ENCODE results near the gene HACL1. TPM values are rescaled to one million over a fixed set of nuclear protein-coding genes. Genes with fewer than 3 reads are reported as not detected.

The HACL1 gene
- total RNA-seq, 1 experiment from 2014 or later = 44.9 TPM

DNA sequence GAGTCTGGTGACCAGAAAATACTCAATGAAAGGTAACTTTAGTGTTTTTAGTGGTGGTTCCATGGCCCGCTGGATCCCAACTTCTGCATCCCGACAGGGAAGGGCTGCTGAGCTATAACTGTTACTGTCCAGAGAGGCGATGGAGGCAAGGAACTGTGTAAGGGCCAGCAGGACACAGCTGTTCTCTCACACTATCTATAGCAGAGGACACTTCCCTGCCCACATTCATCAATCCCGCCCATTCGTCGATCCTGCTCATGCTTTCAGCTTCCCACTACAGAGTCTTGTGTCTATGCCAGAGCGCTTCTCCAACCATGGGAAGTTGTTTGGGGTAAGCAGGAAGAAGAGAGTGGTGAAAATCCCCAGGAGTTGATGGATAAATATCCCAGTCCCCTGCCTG lies 88.3 kb downstream of the HACL1 start (continued):
- TF ChIP-seq SMAD4 (CRISPR knock-in tag; IDR thresholded peaks at IDR 0.05) (no peak), ZNF263 (CRISPR knock-in tag; IDR thresholded peaks at IDR 0.05; ENCODE audit: low read depth) (no peak)
- TF ChIP-seq, protein P1, sequence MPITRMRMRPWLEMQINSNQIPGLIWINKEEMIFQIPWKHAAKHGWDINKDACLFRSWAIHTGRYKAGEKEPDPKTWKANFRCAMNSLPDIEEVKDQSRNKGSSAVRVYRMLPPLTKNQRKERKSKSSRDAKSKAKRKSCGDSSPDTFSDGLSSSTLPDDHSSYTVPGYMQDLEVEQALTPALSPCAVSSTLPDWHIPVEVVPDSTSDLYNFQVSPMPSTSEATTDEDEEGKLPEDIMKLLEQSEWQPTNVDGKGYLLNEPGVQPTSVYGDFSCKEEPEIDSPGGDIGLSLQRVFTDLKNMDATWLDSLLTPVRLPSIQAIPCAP (CRISPR knock-in tag; IDR thresholded peaks at IDR 0.05) = no peak
- TF ChIP-seq, protein P2, sequence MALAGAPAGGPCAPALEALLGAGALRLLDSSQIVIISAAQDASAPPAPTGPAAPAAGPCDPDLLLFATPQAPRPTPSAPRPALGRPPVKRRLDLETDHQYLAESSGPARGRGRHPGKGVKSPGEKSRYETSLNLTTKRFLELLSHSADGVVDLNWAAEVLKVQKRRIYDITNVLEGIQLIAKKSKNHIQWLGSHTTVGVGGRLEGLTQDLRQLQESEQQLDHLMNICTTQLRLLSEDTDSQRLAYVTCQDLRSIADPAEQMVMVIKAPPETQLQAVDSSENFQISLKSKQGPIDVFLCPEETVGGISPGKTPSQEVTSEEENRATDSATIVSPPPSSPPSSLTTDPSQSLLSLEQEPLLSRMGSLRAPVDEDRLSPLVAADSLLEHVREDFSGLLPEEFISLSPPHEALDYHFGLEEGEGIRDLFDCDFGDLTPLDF (CRISPR knock-in tag; IDR thresholded peaks at IDR 0.05) = no peak
- TF ChIP-seq, protein P3, sequence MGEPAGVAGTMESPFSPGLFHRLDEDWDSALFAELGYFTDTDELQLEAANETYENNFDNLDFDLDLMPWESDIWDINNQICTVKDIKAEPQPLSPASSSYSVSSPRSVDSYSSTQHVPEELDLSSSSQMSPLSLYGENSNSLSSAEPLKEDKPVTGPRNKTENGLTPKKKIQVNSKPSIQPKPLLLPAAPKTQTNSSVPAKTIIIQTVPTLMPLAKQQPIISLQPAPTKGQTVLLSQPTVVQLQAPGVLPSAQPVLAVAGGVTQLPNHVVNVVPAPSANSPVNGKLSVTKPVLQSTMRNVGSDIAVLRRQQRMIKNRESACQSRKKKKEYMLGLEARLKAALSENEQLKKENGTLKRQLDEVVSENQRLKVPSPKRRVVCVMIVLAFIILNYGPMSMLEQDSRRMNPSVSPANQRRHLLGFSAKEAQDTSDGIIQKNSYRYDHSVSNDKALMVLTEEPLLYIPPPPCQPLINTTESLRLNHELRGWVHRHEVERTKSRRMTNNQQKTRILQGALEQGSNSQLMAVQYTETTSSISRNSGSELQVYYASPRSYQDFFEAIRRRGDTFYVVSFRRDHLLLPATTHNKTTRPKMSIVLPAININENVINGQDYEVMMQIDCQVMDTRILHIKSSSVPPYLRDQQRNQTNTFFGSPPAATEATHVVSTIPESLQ (CRISPR knock-in tag; IDR thresholded peaks at IDR 0.05) = no peak
- TF ChIP-seq, protein P4, sequence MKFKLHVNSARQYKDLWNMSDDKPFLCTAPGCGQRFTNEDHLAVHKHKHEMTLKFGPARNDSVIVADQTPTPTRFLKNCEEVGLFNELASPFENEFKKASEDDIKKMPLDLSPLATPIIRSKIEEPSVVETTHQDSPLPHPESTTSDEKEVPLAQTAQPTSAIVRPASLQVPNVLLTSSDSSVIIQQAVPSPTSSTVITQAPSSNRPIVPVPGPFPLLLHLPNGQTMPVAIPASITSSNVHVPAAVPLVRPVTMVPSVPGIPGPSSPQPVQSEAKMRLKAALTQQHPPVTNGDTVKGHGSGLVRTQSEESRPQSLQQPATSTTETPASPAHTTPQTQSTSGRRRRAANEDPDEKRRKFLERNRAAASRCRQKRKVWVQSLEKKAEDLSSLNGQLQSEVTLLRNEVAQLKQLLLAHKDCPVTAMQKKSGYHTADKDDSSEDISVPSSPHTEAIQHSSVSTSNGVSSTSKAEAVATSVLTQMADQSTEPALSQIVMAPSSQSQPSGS (CRISPR knock-in tag; IDR thresholded peaks at IDR 0.05; ENCODE audit: borderline replicate concordance, low read depth) = no peak

DNA sequence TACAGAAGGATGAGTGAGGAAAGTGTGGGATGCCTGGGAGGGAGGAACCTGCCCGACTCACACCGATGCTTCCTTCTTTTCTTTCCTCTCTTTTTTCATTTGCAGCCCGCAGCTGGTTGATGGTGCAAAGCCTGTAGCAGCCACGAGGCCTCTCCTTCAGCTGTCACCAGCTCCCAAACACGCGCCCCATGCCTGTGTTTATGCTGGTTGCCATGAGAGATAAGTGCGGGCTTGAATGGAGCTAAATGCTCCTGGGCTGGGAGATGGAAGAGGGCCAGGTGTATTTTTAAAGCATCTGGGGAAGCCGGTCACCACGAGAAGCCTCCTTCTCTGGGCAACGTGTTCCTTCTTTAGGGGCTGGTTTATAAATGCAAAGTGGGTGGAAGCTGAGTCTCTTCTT lies 89.2 kb downstream of the HACL1 start:
- Mint-ChIP-seq H3K36me3 (no peaks in the 10 kb centered on the region), H3K9me3 (no peaks in the 10 kb centered on the region), H3K27me3 (ENCODE audit: low read depth) (no peaks in the 10 kb centered on the region), H3K4me1 (no peaks in the 10 kb centered on the region), H3K4me3 (no peak overlapping the region), H3K27ac (no peak overlapping the region)
- ATAC-seq (no peak), DNase-seq (ENCODE audit: low spot score) (no peak)
- POLR2A ChIA-PET = no interaction called here
- CTCF ChIA-PET = interaction anchor here (1.3 kb wide), 1 partner anchor 15 kb away, joined by 3 read pairs; no protein-coding TSS in a partner anchor
- TF ChIP-seq TCF7 (CRISPR knock-in tag; IDR thresholded peaks at IDR 0.05; ENCODE audit: low read depth) (no peak), GTF2I (CRISPR knock-in tag; conservative IDR thresholded peaks at IDR 0.05) (no peak), NR3C1 (CRISPR knock-in tag; conservative IDR thresholded peaks at IDR 0.05; ENCODE audit: low read depth) (no peak), EMX1 (CRISPR knock-in tag; IDR thresholded peaks at IDR 0.05) (no peak), ZNF423 (CRISPR knock-in tag; IDR thresholded peaks at IDR 0.05) (no peak), GRHL2 (CRISPR knock-in tag; IDR thresholded peaks at IDR 0.05; ENCODE audit: insufficient replicate concordance, severe bottlenecking) (no peak), RORB (CRISPR knock-in tag; IDR thresholded peaks at IDR 0.05) (no peak), ZNF671 (CRISPR knock-in tag; IDR thresholded peaks at IDR 0.05) (no peak), RELA (CRISPR knock-in tag; IDR thresholded peaks at IDR 0.05; ENCODE audit: borderline replicate concordance) (no peak)
- TF ChIP-seq, protein P2 (CRISPR knock-in tag; IDR thresholded peaks at IDR 0.05) = no peak
- TF ChIP-seq, protein P5, sequence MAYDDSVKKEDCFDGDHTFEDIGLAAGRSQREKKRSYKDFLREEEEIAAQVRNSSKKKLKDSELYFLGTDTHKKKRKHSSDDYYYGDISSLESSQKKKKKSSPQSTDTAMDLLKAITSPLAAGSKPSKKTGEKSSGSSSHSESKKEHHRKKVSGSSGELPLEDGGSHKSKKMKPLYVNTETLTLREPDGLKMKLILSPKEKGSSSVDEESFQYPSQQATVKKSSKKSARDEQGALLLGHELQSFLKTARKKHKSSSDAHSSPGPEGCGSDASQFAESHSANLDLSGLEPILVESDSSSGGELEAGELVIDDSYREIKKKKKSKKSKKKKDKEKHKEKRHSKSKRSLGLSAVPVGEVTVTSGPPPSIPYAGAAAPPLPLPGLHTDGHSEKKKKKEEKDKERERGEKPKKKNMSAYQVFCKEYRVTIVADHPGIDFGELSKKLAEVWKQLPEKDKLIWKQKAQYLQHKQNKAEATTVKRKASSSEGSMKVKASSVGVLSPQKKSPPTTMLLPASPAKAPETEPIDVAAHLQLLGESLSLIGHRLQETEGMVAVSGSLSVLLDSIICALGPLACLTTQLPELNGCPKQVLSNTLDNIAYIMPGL (CRISPR knock-in tag; IDR thresholded peaks at IDR 0.05) = no peak
- TF ChIP-seq, protein P6, sequence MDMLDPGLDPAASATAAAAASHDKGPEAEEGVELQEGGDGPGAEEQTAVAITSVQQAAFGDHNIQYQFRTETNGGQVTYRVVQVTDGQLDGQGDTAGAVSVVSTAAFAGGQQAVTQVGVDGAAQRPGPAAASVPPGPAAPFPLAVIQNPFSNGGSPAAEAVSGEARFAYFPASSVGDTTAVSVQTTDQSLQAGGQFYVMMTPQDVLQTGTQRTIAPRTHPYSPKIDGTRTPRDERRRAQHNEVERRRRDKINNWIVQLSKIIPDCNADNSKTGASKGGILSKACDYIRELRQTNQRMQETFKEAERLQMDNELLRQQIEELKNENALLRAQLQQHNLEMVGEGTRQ (CRISPR knock-in tag; IDR thresholded peaks at IDR 0.05) = no peak
- TF ChIP-seq, protein P7, sequence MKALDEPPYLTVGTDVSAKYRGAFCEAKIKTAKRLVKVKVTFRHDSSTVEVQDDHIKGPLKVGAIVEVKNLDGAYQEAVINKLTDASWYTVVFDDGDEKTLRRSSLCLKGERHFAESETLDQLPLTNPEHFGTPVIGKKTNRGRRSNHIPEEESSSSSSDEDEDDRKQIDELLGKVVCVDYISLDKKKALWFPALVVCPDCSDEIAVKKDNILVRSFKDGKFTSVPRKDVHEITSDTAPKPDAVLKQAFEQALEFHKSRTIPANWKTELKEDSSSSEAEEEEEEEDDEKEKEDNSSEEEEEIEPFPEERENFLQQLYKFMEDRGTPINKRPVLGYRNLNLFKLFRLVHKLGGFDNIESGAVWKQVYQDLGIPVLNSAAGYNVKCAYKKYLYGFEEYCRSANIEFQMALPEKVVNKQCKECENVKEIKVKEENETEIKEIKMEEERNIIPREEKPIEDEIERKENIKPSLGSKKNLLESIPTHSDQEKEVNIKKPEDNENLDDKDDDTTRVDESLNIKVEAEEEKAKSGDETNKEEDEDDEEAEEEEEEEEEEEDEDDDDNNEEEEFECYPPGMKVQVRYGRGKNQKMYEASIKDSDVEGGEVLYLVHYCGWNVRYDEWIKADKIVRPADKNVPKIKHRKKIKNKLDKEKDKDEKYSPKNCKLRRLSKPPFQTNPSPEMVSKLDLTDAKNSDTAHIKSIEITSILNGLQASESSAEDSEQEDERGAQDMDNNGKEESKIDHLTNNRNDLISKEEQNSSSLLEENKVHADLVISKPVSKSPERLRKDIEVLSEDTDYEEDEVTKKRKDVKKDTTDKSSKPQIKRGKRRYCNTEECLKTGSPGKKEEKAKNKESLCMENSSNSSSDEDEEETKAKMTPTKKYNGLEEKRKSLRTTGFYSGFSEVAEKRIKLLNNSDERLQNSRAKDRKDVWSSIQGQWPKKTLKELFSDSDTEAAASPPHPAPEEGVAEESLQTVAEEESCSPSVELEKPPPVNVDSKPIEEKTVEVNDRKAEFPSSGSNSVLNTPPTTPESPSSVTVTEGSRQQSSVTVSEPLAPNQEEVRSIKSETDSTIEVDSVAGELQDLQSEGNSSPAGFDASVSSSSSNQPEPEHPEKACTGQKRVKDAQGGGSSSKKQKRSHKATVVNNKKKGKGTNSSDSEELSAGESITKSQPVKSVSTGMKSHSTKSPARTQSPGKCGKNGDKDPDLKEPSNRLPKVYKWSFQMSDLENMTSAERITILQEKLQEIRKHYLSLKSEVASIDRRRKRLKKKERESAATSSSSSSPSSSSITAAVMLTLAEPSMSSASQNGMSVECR (CRISPR knock-in tag; IDR thresholded peaks at IDR 0.05; ENCODE audit: borderline replicate concordance) = no peak
- TF ChIP-seq, protein P8, sequence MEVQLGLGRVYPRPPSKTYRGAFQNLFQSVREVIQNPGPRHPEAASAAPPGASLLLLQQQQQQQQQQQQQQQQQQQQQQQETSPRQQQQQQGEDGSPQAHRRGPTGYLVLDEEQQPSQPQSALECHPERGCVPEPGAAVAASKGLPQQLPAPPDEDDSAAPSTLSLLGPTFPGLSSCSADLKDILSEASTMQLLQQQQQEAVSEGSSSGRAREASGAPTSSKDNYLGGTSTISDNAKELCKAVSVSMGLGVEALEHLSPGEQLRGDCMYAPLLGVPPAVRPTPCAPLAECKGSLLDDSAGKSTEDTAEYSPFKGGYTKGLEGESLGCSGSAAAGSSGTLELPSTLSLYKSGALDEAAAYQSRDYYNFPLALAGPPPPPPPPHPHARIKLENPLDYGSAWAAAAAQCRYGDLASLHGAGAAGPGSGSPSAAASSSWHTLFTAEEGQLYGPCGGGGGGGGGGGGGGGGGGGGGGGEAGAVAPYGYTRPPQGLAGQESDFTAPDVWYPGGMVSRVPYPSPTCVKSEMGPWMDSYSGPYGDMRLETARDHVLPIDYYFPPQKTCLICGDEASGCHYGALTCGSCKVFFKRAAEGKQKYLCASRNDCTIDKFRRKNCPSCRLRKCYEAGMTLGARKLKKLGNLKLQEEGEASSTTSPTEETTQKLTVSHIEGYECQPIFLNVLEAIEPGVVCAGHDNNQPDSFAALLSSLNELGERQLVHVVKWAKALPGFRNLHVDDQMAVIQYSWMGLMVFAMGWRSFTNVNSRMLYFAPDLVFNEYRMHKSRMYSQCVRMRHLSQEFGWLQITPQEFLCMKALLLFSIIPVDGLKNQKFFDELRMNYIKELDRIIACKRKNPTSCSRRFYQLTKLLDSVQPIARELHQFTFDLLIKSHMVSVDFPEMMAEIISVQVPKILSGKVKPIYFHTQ (CRISPR knock-in tag; IDR thresholded peaks at IDR 0.05) = no peak

Data from WTC11 (cell line).